HepG2 (cell line): ENCODE measurements around the gene ABTB2. TPM values are rescaled to one million over a fixed set of nuclear protein-coding genes. Genes with fewer than 3 reads are reported as not detected.

ENCODE experiments used
- ATAC-seq: fragments of 200-7000 bp; cut with Tn5 transposase; 3 replicates; pipeline ENCODE4 v1.9.1; 2020; ENCODE audit warnings: mild to moderate bottlenecking, moderate library complexity
- BruUV-seq: library from RNA; stranded (reverse); fragments of 400-500 nt; replicated peaks from 2 replicates; lab custom pipeline; 2021; lab: Mats Ljungman, UMichigan
- CTCF ChIA-PET: fragments of 300-600 bp; formaldehyde crosslinking; extraction: SDS; loops from one replicate; lab custom pipeline; 2021; ENCODE audit warnings: low total read pairs, inconsistent platforms, low intra/inter-chr PET ratio; lab: Yijun Ruan, JAX
- POLR2A ChIA-PET: fragments of 350-600 bp; sonication (Branson Sonifier 250); formaldehyde crosslinking; loops from one replicate; lab custom pipeline; 2020; ENCODE audit warnings: antibody characterized with exemption, inconsistent platforms; lab: Yijun Ruan, JAX
- DNase-seq: peaks from one replicate; pipeline ENCODE4 v3.0.0-alpha.2; 2015; ENCODE audit warnings: low spot score
- FAIRE-seq: peaks from 3 replicates; lab custom pipeline; 2011; peaks lifted over from hg19 to GRCh38; lab: Jason Lieb, UNC
- H2AFZ ChIP-seq: one replicate; pipeline ENCODE4 v1.6.1; 2011; ENCODE audit warnings: low read length, inconsistent platforms
- H3K27ac ChIP-seq: fragments of 300-600 bp; 3 replicates; pipeline ENCODE4 v1.8.0; 2011; ENCODE audit warnings: mixed run types, mild to moderate bottlenecking, mixed read lengths, low read length, inconsistent platforms; ENCODE audit not compliant: insufficient read depth; ENCODE audit errors: extremely low read length
- H3K27me3 ChIP-seq, 2 experiments: fragments of 200-600 bp in 1 of 2; 2 replicates in 1 of 2; 3 replicates in 1 of 2; pipeline versions ENCODE4 v1.6.0 to v1.8.0; 2011; ENCODE audit warnings: low read length in 2 of 2, mild to moderate bottlenecking in 2 of 2, moderate library complexity in 2 of 2, inconsistent platforms in 1 of 2; ENCODE audit not compliant: insufficient read depth in 2 of 2, control insufficient read depth in 1 of 2
- H3K36me3 ChIP-seq, 2 experiments: fragments of 200-600 bp in 1 of 2; replicated peaks in 1 of 2; 2 replicates in 1 of 2; 3 replicates in 1 of 2; pipeline versions ENCODE4 v1.5.1 to v1.8.0; 2011; ENCODE audit warnings: low read length in 2 of 2, inconsistent platforms in 1 of 2; ENCODE audit not compliant: insufficient read depth in 2 of 2, control insufficient read depth in 1 of 2
- H3K4me1 ChIP-seq: 2 replicates; pipeline ENCODE4 v1.5.1; 2012; ENCODE audit warnings: low read length, inconsistent platforms; ENCODE audit not compliant: insufficient read depth
- H3K4me2 ChIP-seq: 2 replicates; pipeline ENCODE4 v1.6.0; 2011; ENCODE audit warnings: low read depth, low read length, inconsistent platforms
- H3K4me3 ChIP-seq, 3 experiments: fragments of 200-600 bp in 1 of 3; sonication (generic), shearing (Covaris generic) in 1 of 3; replicated peaks in 1 of 3; 2 replicates each; pipeline ENCODE4 v1.5.1; 2011 to 2016; ENCODE audit warnings: low read length in 3 of 3, inconsistent platforms in 2 of 3, low read depth in 2 of 3, mild to moderate bottlenecking in 2 of 3, control low read depth in 1 of 3, mixed read lengths in 1 of 3; ENCODE audit not compliant: insufficient read depth in 1 of 3
- H3K79me2 ChIP-seq: one replicate; pipeline ENCODE4 v1.6.1; 2011; ENCODE audit warnings: low read length, inconsistent platforms; ENCODE audit not compliant: insufficient read depth
- H3K9ac ChIP-seq: 2 replicates; pipeline ENCODE4 v1.6.0; 2011; ENCODE audit warnings: mild to moderate bottlenecking, low read depth, low read length, inconsistent platforms; ENCODE audit not compliant: insufficient read depth
- H3K9me3 ChIP-seq: 2 replicates; pipeline ENCODE4 v1.5.1; 2012; ENCODE audit warnings: mild to moderate bottlenecking, low read length
- H4K20me1 ChIP-seq: 2 replicates; pipeline ENCODE4 v1.6.0; 2011; ENCODE audit warnings: inconsistent platforms, mild to moderate bottlenecking, low read length, moderate library complexity; ENCODE audit not compliant: insufficient read depth
- ATF4 ChIP-seq, 2 experiments: fragments of 450-650 bp in 1 of 2; sonication (generic) in 1 of 2; formaldehyde crosslinking; IDR thresholded peaks; 2 replicates each; pipeline versions ENCODE4 v1.5.0 to v1.8.0; 2020 to 2022; ENCODE audit warnings: mild to moderate bottlenecking in 1 of 2, missing genetic modification reagents in 1 of 2
- FOSL2 ChIP-seq: sonication (generic); formaldehyde crosslinking; IDR thresholded peaks from 2 replicates; pipeline ENCODE4 v1.4.0; 2020; ENCODE audit warnings: missing genetic modification reagents
- MAFF ChIP-seq: IDR thresholded peaks from 2 replicates; pipeline ENCODE4 v1.6.1; 2011; ENCODE audit warnings: low read depth, low read length, improper control_type of control experiment
- RBFOX2 ChIP-seq: fragments of 200-400 bp; formaldehyde crosslinking; IDR thresholded peaks from 2 replicates; pipeline ENCODE4 v1.6.1; 2017; ENCODE audit warnings: low read depth, mild to moderate bottlenecking, low read length
- ZBTB14 ChIP-seq: sonication (generic); formaldehyde crosslinking; IDR thresholded peaks from 2 replicates; pipeline ENCODE4 v1.4.0; 2020; ENCODE audit warnings: missing genetic modification reagents
- ZNF18 ChIP-seq: sonication (generic); formaldehyde crosslinking; IDR thresholded peaks from 2 replicates; pipeline ENCODE4 v1.8.0; 2022; ENCODE audit warnings: mild to moderate bottlenecking, missing genetic modification reagents; ENCODE audit not compliant: insufficient replicate concordance
- ZNF317 ChIP-seq: sonication (generic); formaldehyde crosslinking; IDR thresholded peaks from 2 replicates; pipeline ENCODE4 v1.5.0; 2020; ENCODE audit warnings: mild to moderate bottlenecking, missing genetic modification reagents
- ZNF382 ChIP-seq: sonication (generic); formaldehyde crosslinking; IDR thresholded peaks from 2 replicates; pipeline ENCODE4 v1.5.0; 2020; ENCODE audit warnings: missing genetic modification reagents, mild to moderate bottlenecking, borderline replicate concordance
- ZNF569 ChIP-seq: sonication (generic); formaldehyde crosslinking; IDR thresholded peaks from 2 replicates; pipeline ENCODE4 v1.5.0; 2020; ENCODE audit warnings: mild to moderate bottlenecking, missing genetic modification reagents, moderate library complexity, borderline replicate concordance
- ZNF790 ChIP-seq: sonication (generic); formaldehyde crosslinking; IDR thresholded peaks from 2 replicates; pipeline ENCODE4 v1.8.0; 2022; ENCODE audit warnings: missing genetic modification reagents, mild to moderate bottlenecking, borderline replicate concordance
- WGBS: methylation state at CpG from one replicate; pipeline ENCODE4 v1.1.6; 2017; ENCODE audit warnings: low lambda C conversion rate; 5-methylcytosine and 5-hydroxymethylcytosine counted together
- in situ Hi-C: cut with HindIII; loops from 2 replicates; pipeline ENCODE4 v1.10.0; 2017; ENCODE audit warnings: low pct_unique_long_range_greater_than_20kb; ENCODE audit not compliant: extremely low pct_ligation_motif_present
- intact Hi-C: fragments of 100-400 bp; cut with micrococcal nuclease; formaldehyde crosslinking; loops from one replicate; pipeline ENCODE4 v1.10.0; 2022; ENCODE audit not compliant: unreplicated experiment
- polyA plus RNA-seq, 8 experiments: library from polyadenylated mRNA; depleted of rRNA in 3 of 8; stranded (reverse) in 7 of 8; unstranded in 1 of 8; fragments of >200 nt; fragmentation: Illumina TruSeq in 4 of 8; extraction: Trizol in 4 of 8; gene quantifications; 2 replicates each; pipeline versions ENCODE4 v1.2.1 to v1.2.3, GENCODE V29; 2011 to 2016; ENCODE audit warnings: low read depth in 4 of 8, missing spikeins in 1 of 8, mixed read lengths in 1 of 8; ENCODE audit not compliant: insufficient read depth in 1 of 8
- total RNA-seq, 5 experiments: library from RNA; depleted of rRNA; stranded (reverse); fragments of >200 nt; fragmentation: Illumina TruSeq; extraction: Trizol; gene quantifications; 2 replicates each; pipeline ENCODE4 v1.2.3, GENCODE V29; 2016; ENCODE audit warnings: low read depth in 1 of 5

Gene ABTB2
- total and polyA plus RNA-seq, 2 of the 13 experiments (the other 11 are each of a cell fraction or from before 2014, with no cell fraction given), result 5.1 to 15.4 TPM

GRCh38 chr11:34351051-34351450 is 6.8 kb downstream of the ABTB2 start:
- no peak for ATAC-seq
- TF ChIP-seq RBFOX2, result 0 out of 2 replicates have a peak, but pooled peaks have one; percentile 8
- TF ChIP-seq MAFF, result no peak
- no peak for TF ChIP-seq ZNF790 (CRISPR knock-in tag)
- Histone ChIP-seq H3K79me2 (peaks cover 94% of the 10 kb centered on the region), H4K20me1 (peaks cover 14% of the 10 kb centered on the region), H3K4me1 (peaks cover 100% of the 10 kb centered on the region), H2AFZ (no peak overlapping the region), H3K27ac (no peak overlapping the region), H3K27me3 (no peaks in the 10 kb centered on the region; a peak in 1 of 5 replicates), H3K9me3 (no peaks in the 10 kb centered on the region), H3K36me3 (peaks cover 6 to 9% of the 10 kb centered on the region in 2 experiments; a peak in 2 of 5 replicates), H3K9ac (no peak overlapping the region), H3K4me3 (no peak overlapping the region), H3K4me2 (no peak overlapping the region)
- intact Hi-C loops (no loop called here), in situ Hi-C loops (loop anchor here (25.0 kb wide), 2 partner anchors 489 to 1036 kb away; no protein-coding TSS in a partner anchor)
- no TSS peak for BruUV-seq
- CTCF ChIA-PET, result no interaction called here
- FAIRE-seq, result no peak
- no peak for DNase-seq
- WGBS, result 90% methylated on average over 3 of the region's 3 CpGs
- POLR2A ChIA-PET, result interaction anchor here (0.6 kb wide), 1 partner anchor 177 kb away, joined by 3 read pairs; no protein-coding TSS in a partner anchor

DNA sequence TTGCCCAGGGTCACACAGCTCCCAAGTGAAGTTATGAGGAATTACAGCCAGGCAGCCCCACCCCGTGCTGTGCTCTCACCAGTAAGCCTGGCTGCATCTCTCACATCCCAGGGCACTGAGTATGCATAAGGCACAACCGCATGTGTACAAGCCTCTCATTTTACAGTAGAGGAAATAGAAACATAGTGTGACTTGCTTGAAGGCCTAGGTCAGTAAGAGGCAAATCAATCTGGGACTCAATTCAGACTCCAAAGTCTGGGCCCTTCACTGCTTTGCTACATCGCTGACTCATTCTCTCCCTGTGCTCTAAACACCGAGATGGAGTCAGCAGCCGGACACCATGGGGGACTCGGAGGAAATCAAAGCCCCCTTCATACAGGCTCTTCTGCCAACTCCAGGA is 7.9 kb downstream of the ABTB2 start:
- Histone ChIP-seq H3K9ac (no peak overlapping the region), H3K27me3 (no peaks in the 10 kb centered on the region), H2AFZ (no peak overlapping the region), H3K4me1 (peaks cover 100% of the 10 kb centered on the region), H3K36me3 (peaks cover 6 to 9% of the 10 kb centered on the region in 2 experiments; a peak in 2 of 5 replicates), H3K4me3 (no peak overlapping the region), H3K27ac (no peak overlapping the region), H4K20me1 (peaks cover 2% of the 10 kb centered on the region), H3K9me3 (no peaks in the 10 kb centered on the region), H3K4me2 (peak overlapping the region; percentile 30; the same call in 1 of the 2 replicates), H3K79me2 (peaks cover 93% of the 10 kb centered on the region)
- DNase-seq, result no peak
- no peak for FAIRE-seq
- ChIA-PET CTCF (no interaction called here), POLR2A (no interaction called here)
- intact Hi-C loops (no loop called here), in situ Hi-C loops (loop anchor here (25.0 kb wide), 2 partner anchors 488 to 1037 kb away; no protein-coding TSS in a partner anchor)
- no TSS peak for BruUV-seq
- ATAC-seq, result no peak
- 87% methylated on average over 6 of the region's 6 CpGs for WGBS
- no peak for TF ChIP-seq ZNF382 (CRISPR knock-in tag)
- TF ChIP-seq ZNF317 (CRISPR knock-in tag), result no peak
- TF ChIP-seq ZNF18 (CRISPR knock-in tag), result no peak
- TF ChIP-seq ATF4 (CRISPR knock-in tag; IDR thresholded peaks at IDR 0.05), result no peak
- TF ChIP-seq ZNF569 (CRISPR knock-in tag), result no peak
- no peak for TF ChIP-seq ZBTB14 (CRISPR knock-in tag)
- TF ChIP-seq FOSL2 (CRISPR knock-in tag), result peak; percentile 52; the same call in 1 of the 2 replicates
